Right lung (tissue), 10 donors: ENCODE measurements around the gene ANKRD55. TPM values are rescaled to one million over a fixed set of nuclear protein-coding genes. Genes with fewer than 3 reads are reported as not detected.
"Not testable (repeated sequence)": the region's sequence is repeated elsewhere in the genome, so short reads cannot be mapped to it uniquely, and the experiment has no call there.

Experiments
- DNase-seq, 2 donors: peaks; one replicate each; pipeline ENCODE4 v3.0.0-alpha.2; 2013
- long read RNA-seq, 8 donors: transcript quantifications; one replicate each; lab custom pipeline, GENCODE V29; 2026
- polyA plus RNA-seq, 5 donors: library from polyadenylated mRNA; unstranded; fragments of 120-200 nt; gene quantifications; one replicate each; pipeline versions ENCODE4 v1.2.1 to v1.2.3, GENCODE V29; 2013; ENCODE audit warnings: inconsistent platforms in 1 of 5, low replicate concordance in 1 of 5; ENCODE audit not compliant: insufficient read length in 5 of 5, insufficient read depth in 1 of 5

ANKRD55 gene
- polyA plus RNA-seq: under 1 TPM; 0.34 to 0.65 (median 0.53) TPM
- long read RNA-seq, donor 1: 0 reads
- long read RNA-seq, donor 2: 0 reads
- long read RNA-seq, donor 3: 0 reads
- long read RNA-seq, donor 4: 0 reads
- long read RNA-seq, donor 5: 0 reads
- long read RNA-seq, donor 6, partial matches to known transcripts: 0 of 1 reads
- long read RNA-seq, donor 6, other reads (novel, unspliced or antisense): 0 of 1 reads
- long read RNA-seq, donor 7: 0 reads
- long read RNA-seq, donor 8: 0 reads

DNA sequence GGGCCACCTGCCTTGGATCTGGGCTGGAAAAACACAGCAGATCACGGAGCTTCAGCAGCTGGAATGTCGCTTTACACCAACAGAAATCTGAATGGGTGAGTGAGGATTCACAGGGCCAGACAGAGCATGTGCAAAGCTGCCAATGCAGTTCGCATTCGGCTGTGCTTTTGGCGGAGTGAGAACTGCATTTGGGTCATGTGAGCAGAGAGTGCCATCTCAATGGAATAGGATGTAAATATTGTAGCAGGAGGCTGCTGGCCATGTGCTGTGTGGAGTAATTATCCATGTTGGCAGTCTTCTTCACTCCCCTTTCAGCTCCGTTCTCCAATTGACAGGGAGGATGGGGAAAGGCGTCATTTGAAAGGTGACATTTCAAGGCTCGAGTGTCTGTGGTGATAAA is at the start of gene ANKRD55:
Gene ANKRD55, minus strand, starts transcription at position 101 of the 400 bp plus-strand sequence. CDS start 417 bp downstream, outside the sequence.
- no peak for DNase-seq

DNA sequence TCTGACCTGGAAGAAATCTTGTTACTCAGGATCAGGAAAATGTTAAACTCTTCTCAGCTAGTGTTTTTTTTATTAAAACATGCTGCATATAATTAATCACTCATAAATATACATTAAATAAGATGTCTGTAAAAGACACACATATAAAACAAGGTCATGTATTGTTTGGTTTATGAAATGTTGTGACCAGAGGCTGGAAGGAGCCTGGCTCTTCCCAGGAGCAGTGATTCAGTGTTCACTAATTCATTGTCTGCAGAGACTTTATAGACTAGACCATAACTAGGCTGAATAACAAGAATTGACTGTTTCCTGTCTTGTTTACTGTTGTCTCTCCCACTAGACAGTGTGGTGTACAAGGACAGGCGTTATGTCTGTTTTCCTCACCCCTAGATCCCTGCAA is 49.1 kb upstream of the ANKRD55 start:
- no peak for DNase-seq

DNA sequence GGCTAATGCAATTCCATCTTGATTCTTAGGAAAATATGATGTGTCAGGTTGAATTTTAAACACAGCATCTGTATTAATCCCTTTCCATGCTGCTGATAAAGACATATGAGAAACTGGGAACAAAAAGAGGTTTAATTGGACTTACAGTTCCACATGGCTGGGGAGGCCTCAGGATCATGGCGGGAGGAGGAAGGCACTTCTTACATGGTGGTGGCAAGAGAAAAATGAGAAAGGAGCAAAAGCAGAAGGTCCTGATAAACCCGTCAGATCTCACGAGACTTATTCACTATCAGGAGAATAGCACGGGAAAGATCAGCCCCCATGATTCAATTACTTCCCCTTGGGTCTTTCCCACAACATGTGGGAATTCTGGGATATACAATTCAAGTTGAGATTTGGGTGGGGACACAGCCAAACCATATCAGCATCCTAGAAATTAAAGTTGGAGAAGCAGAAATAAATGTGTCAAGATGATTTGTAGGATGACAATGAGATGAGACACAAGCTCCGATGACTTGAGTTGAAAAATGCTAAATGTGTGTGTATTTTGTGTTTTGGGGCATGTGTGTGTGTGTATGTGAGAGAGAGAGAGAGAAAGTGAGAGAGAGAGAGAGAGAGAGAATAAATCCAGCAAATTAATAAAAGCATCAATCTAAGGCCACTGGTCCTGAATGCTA is 48.5 kb upstream of the ANKRD55 start:
- no peak for DNase-seq

DNA sequence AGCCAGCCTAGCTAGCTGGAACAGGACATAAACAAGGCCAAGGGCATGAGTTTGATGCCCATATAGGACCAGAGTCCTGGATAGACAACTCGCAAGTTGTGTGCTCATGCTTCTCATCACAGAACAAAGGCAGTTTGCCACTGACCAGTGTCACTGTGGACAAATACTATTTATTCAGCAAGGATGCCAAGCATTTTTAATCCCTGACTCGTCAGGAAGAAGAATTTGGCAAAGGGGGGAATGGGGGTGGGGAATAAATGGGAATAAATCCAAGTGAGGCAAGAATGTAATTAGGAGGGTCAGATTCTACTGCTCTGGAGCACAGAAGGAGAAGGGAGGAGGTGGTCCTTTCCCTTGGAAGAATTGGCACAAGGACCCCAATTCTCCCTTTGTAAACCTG is 46.8 kb upstream of the ANKRD55 start:
- no peak for DNase-seq

DNA sequence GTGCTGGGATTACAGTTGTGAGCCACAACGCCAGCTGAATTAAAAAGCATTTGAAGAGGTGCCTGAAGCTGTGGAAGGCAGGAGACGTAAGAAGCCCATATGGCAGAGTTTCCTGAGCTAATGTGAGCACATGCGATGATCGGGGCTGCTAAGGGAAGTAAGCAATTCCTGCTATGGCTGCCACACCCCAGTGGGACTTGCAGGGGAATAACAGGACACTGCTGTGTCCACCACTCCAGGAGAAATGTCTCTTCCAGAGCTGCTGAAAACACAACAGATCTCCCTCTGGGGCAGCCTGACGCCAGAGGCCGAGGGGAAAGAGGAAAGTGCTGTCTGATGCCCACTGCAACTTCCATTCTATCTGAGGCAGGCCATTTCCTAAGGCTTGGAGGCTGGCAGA is 46.2 kb upstream of the ANKRD55 start:
- DNase-seq: no peak

DNA sequence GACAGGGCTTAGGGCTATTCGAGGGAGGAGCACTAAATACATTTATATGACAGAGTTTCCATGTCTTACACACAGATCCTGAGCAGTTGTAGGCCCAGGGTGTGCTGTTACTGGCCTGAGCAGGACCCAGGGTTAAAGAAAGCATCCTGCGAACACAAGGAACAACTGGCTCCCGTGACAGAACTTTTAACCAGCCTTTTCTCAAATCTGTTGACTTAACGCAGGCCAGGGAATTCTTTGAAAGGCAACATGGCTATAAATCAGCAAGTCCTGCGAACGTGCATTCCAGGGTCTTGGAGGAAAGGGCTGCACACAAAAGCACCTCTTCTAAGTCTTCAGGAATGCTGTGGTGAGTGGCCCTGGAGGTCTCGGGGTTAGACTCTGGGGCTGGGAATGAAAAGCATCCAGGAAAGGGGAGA is 45.2 kb upstream of the ANKRD55 start:
- DNase-seq: no peak

DNA sequence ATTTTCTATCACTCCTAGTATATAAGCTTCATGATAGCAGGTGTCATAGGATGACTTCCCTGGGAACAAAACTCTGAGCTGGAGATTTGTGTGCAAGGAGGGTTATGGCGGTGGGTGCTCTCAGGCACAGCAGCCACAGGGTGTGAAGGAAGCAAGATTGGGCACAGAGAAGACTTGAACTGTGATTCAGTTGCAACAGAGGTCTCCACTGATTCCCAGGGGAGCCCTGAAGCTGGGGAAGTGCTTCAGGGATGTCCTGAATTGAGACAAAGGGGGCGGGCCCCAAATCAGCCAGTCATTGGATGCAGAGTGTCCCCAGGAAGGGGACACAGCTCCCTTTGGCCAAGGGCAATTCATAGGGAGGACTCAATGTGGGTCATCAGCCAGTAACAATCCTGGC is 44.4 kb upstream of the ANKRD55 start:
- no peak for DNase-seq

DNA sequence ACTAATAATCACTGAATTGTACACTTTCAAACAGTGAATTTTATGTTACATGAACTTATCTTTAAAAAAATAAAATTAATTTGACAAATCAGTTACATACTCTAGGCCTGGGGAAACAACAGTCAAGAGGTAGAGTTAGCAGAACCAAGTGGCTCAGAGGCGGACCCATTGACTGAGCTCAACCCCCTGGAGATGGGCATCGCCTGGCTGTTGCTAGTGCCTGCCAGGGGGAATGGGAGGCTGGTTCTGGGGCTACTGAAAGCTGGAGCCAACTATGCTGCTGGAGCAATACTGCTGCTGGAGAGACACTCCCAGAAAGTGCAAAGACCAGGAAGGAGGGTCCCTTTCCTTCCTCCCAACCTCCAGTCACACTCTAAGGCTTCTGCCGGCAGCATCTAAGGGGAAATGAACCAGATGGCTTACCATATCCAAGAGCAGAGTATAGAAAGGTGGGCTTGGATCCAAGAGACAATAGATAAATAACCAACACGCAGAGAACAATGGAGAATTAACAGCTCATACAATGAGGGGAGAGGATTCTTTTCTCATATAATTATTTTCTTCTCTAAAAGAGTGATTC is 40.3 kb upstream of the ANKRD55 start:
- no peak for DNase-seq

DNA sequence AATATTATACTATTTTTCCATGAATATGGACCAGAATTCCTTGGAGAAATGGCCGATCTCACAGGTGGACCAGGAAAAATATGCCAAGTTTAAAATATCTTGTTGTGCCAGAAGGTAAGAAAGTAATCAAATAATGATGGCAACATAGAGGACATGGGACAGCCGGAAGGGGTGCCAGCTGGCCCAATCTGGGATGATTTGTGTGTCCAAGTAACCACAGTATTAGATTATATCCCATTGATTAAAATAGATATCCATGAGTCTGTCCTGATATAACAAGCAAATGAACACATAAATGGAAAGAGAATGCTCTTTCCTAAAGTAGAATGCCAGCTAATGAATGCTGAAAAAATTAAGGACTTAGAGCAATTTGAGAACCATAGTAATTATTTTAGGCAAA is 39.6 kb upstream of the ANKRD55 start:
- no peak for DNase-seq

DNA sequence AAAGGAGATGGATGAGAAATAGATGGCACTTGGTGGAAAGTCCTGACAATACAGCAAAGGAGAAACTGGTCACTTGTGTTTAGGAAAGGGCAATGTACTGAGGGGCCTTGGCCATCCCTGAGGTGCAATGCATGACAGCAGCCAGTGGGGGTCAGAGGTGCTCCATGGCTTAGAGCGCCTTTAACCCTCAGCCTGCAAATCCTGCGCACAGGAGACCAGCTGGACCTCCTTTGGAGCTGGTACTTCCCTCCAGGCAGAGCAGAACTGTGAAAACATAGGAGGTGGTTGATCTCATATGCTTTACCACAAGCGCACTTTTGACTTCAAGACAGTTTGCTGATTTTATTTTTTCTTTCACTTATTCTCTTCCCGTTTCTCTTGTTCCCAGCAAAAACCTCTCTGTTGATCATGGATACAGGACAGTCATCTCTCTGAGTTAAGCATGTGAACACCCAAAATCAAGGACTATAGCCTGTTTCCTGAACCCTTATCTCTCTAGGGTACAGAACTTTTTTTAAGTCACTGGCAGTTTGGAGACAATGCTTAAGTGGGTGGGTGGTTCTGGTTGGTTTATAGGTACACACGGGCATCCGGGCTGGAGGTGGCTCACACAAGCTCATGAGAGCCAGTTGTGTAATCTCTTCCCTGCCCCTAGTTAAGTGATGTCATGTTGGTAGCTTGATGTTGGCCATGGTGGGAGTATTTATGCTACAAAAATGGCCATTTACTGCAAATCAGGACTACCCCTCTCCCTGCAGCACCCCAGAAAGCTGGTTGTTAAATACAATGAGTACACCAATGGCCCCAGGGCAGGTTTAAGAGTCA is 37.6 kb upstream of the ANKRD55 start:
- DNase-seq: peak; percentile 81 to 88

DNA sequence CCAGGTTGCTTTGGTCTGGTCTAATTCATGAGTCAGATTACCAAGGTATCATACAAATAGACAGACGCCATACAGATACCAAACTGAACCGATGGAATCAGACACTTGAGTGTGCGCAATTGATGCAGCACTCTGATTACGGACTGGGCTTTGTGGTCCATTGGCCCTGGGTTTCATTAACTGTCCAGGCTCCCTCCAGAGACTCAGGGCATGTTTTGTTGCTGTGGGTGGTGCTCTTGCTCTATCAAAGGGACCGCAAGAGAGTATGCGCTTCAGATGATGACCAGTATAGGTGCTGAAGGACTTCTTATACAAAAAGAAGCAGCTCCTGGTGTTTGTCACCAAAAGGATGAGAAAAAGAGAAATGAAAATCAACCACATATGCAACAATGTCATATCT is 36.9 kb upstream of the ANKRD55 start:
- no peak for DNase-seq

DNA sequence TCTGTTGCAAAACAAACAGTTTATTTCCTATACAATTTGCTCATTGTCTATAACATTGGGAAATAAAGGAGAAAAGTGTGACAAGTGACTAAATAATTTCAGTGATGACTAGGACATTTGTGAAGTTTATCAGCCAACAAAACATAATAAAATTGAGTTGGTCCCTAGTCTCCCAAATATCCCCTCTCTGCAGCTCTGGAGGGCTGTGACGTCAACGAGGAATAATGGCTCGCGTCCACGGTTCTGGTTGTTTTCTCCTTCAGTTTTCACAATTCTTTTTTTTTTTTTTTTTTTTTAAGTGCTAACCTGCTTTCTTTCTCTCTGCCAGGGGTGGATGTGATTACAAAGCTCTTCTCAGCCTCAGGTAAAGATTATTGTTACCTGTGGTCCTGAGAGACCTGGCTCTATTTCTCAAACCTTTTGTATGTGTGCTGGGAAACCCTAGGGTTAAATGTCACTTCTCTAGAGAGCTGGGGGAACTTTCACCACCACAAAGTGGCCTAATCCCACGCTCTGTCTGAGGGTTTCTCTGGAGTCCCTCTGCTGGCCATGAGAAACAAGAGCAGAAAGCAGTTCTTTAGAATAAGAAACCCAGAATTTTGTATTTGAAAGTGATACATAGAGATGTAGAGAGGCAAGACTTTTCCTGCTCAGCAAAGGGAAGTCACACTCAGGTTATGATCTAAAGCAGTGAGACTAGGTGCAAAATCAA is 36.2 kb upstream of the ANKRD55 start:
- DNase-seq: no peak

DNA sequence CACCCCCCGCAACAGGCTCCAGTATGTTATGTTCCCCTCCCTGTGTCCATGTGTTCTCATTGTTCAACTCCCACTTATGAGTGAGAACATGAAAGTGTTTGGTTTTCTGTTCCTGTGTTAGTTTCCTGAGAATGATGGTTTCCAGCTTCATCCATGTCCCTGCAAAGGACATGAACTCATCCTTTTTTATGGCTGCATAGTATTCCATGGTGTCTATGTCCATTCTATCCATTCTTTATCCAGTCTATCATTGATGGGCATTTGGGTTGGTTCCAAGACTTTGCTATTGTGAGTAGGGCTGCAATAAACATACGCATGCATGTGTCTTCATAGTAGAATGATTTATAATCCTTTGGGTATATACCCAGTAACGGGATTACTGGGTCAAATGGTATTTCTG is 35.6 kb upstream of the ANKRD55 start:
- DNase-seq: not testable (repeated sequence)

DNA sequence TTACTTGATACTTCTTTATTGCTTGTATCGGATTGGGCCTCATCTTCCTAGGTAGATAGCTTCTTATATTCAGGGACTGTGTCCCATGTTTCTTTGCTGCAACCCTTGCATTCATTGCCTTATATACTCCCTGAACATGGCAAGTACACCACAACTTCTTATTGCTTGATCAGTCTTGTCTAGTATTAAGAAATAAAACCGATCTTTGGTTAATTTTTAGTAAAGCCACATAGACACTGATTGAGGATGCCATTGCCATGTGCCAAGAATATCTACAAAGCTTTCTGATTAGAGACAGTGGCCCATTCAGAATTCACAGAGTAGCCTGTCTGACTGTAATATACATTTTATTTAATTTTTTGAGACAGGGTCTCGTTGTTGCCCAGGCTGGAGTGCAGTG is 34.7 kb upstream of the ANKRD55 start:
- DNase-seq: no peak

DNA sequence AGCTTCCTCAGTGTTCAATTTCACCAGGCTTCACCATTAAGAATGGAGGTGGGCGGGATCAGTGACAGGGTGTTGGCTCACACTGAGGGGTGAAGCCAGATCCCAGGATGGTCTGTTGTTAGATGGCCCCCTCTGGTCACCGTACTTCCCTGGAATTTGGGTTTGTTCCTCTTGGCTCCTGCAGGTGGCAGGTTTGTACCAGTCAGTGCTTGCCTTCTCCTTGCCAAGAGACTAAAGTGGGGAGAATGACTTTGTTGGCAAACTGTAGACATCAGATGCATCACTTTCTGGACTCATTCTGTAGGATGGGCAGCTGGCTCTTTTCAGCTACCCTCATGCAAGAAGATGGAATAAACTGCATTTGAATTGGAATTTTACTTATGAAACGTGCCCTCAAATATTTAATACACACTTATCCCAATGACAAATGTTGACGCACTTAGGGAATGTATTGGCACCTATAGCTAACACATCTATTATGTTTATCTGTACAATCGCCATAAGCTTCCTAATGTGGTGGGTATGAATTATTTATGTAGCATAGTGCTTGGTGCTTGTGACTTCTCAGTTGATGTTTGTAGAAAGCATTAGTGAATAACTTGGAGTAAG is 31.4 kb upstream of the ANKRD55 start:
- no peak for DNase-seq

DNA sequence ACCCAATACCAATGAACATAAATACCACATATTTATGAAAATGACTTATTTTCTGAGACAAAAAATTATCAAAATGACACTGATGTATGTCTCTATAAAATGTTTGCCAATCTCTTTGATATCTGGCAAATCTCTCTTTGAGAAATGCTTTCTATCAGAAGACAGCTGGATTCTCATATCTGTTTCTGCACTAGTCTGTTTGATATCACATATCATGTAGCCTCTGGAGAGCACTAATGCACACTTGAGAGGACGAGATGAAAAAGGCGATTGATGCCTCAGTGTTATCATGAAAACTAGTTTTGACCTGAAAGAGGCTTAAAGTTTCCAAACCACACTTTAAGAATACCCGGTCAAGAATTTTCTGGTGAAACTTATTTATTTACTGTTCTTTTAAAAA is 29.1 kb upstream of the ANKRD55 start:
- DNase-seq: no peak

DNA sequence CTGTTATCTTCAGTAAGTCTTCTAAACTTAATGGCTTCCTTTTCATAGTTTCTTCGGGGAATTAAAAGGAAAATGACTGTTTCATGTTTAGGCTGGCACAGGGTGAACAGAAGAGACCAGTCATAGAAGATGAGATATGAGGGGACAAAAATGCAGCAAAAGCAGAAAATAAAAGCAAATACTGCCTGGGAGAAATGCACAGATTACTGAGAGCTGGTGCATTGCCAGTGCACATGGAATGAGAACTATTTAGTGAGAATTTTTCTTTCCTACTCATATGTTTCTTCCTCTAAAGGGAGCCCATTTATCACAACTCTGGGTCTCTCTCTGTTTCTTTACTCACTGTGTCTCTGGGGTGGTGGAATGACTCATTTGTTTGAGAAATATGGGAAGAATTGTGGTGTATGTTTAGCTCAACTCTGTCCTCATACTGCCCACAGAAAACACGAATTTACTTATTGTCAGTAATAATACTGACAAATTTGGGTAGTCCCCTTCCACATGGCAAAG is 25.9 kb upstream of the ANKRD55 start:
- DNase-seq: no peak

DNA sequence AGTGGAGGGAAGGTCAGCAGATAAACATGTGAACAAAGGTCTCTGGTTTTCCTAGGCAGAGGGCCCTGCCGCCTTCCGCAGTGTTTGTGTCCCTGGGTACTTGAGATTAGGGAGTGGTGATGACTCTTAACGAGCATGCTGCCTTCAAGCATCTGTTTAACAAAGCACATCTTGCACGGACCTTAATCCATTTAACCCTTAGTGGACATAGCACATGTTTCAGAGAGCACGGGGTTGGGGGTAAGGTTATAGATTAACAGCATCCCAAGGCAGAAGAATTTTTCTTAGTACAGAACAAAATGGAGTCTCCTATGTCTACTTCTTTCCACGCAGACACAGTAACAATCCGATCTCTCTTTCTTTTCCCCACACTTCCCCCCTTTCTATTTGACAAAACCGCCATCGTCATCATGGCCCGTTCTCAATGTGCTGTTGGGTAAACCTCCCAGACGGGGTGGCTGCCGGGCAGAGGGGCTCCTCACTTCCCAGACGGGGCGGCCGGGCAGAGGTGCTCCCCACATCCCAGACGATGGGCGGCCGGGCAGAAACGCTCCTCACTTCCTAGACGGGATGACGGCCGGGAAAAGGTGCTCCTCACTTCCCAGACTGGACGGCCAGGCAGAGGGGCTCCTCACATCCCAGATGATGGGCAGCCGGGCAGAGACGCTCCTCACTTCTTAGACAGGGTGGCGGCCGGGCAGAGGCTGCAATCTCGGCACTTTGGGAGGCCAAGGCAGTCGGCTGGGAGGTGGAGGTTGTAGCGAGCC is 24.8 kb upstream of the ANKRD55 start:
- DNase-seq: not testable (repeated sequence)

DNA sequence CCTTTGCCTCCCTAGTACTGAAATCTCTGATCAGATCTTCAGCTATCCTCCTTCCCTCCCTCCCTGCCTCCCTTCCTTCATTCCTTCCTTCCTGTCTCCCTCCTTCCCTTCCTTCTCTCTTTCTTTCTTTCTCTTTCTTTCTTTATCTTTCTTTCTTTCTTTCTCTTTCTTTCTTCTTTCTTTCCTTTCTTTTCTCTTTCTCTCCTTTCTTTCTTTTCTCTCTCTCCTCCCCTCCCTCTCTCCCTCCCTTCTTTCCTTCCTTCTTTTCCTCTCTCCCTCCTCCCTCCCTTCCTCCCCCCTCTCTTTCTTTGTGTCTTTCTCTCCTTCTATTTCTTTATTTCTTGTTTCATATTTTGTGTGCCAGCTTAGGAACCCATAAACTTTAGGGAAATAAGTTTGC is 23.9 kb upstream of the ANKRD55 start:
- no peak for DNase-seq

DNA sequence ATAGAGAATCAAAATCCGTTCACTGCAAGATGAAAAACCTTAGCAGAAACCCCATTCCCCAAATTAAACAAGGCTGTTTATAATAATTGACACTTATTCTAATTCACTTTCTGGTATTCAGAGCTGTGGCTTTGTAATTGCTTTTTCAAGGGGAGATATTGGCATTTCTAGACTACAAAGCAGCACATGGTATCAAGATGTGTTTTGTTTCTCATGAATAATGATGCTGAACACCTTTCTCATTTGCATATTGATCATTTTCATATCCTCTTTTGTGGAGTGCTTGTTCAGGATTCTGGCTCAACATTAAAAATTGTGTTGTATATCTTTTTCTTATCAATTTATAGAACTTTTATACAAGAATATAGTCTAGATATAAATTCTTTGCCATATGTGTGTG is 22.4 kb upstream of the ANKRD55 start:
- no peak for DNase-seq
